Neutrophil (primary cell): ENCODE measurements around the gene MS4A7.

Experiments used
- H3K27ac ChIP-seq: fragments of 200-600 bp; sonication (generic); 2 replicates; pipeline ENCODE4 v1.5.1; 2016; ENCODE audit warnings: mild to moderate bottlenecking, moderate library complexity
- H3K27me3 ChIP-seq: fragments of 200-600 bp; sonication (generic); 2 replicates; pipeline ENCODE4 v1.6.0; 2016; ENCODE audit warnings: mild to moderate bottlenecking
- H3K36me3 ChIP-seq: fragments of 200-600 bp; sonication (generic); 2 replicates; pipeline ENCODE4 v1.5.1; 2017
- H3K4me1 ChIP-seq, 2 experiments: fragments of 200-600 bp in 1 of 2; sonication (generic) in 1 of 2; 1 replicate in 1 of 2; 2 replicates in 1 of 2; pipeline versions ENCODE4 v1.5.1 to v1.6.1; 2013 to 2016; ENCODE audit warnings: low read depth in 1 of 2, low read length in 1 of 2, mild to moderate bottlenecking in 1 of 2, moderate library complexity in 1 of 2; ENCODE audit not compliant: control insufficient read depth in 1 of 2, insufficient read depth in 1 of 2
- H3K4me3 ChIP-seq, 2 experiments: fragments of 200-600 bp in 1 of 2; sonication (generic) in 1 of 2; 1 replicate in 1 of 2; 2 replicates in 1 of 2; pipeline ENCODE4 v1.5.1; 2013 to 2016; ENCODE audit warnings: low read depth in 1 of 2, low read length in 1 of 2, mild to moderate bottlenecking in 1 of 2, moderate library complexity in 1 of 2
- H3K9me3 ChIP-seq: fragments of 200-600 bp; sonication (generic); 2 replicates; pipeline ENCODE4 v1.5.1; 2016
- TF ChIP-seq, protein P1 (sequence below): fragments of 200-600 bp; sonication (generic); IDR thresholded peaks from 2 replicates; pipeline ENCODE4 v1.5.1; 2016; ENCODE audit warnings: antibody characterized with exemption

MS4A7 gene

DNA sequence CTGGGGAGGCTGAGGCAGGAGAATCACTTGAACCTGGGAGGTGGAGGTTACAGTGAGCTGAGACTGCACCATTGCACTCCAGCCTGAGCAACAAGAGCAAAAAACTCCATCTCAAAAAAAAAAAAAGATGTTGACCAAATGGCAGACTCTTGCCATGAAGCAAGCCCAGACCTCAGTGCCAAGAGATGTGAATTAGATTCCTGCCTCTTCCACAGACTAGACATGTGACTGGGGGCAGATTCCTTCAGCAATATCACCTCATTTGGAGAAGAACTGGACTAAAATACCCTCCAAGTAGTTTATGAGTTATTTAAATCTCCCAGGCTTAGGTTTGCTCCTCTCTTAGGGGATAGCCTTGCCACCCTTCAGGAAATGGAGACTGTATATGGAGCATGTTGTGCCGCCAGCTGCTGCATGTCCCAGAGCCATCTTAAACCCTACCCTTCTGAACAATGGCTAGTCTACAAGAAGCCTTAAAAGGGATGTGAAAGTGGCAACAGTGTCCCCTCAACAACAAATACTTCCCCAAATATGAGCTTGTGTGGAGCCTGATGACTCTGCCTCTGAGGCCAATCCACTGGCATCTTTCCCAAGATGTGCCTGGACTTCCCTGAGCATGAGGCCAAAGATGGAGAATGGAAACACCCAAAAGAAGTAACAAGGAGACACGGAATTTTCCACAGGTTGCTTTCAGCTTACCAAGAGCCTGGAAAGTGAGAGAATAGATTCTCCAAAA is 763 bp upstream of the MS4A7 start:
- TF ChIP-seq, protein P1, sequence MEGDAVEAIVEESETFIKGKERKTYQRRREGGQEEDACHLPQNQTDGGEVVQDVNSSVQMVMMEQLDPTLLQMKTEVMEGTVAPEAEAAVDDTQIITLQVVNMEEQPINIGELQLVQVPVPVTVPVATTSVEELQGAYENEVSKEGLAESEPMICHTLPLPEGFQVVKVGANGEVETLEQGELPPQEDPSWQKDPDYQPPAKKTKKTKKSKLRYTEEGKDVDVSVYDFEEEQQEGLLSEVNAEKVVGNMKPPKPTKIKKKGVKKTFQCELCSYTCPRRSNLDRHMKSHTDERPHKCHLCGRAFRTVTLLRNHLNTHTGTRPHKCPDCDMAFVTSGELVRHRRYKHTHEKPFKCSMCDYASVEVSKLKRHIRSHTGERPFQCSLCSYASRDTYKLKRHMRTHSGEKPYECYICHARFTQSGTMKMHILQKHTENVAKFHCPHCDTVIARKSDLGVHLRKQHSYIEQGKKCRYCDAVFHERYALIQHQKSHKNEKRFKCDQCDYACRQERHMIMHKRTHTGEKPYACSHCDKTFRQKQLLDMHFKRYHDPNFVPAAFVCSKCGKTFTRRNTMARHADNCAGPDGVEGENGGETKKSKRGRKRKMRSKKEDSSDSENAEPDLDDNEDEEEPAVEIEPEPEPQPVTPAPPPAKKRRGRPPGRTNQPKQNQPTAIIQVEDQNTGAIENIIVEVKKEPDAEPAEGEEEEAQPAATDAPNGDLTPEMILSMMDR, result no peak
- H3K9me3 ChIP-seq, result no peaks in the 10 kb centered on the region
- no peak overlapping the region for H3K4me3 ChIP-seq
- H3K36me3 ChIP-seq, result no peaks in the 10 kb centered on the region
- H3K27ac ChIP-seq, result peak overlapping the region; percentile 71
- peaks cover 20 to 25% of the 10 kb centered on the region in 2 experiments for H3K4me1 ChIP-seq
- H3K27me3 ChIP-seq, result no peaks in the 10 kb centered on the region

- TF ChIP-seq, protein P1, result no peak
- no peaks in the 10 kb centered on the region for H3K36me3 ChIP-seq
- H3K4me1 ChIP-seq, result peaks cover 14 to 25% of the 10 kb centered on the region in 2 experiments
- no peak overlapping the region for H3K27ac ChIP-seq
- no peaks in the 10 kb centered on the region for H3K9me3 ChIP-seq
- H3K27me3 ChIP-seq, result no peaks in the 10 kb centered on the region
- no peak overlapping the region for H3K4me3 ChIP-seq
These were observed 11.1 kb downstream of the MS4A7 start for GRCh38 chr11:60389279-60389910.

- no peak overlapping the region for H3K27ac ChIP-seq
- H3K4me1 ChIP-seq, result peaks cover 14 to 22% of the 10 kb centered on the region in 2 experiments
- no peaks in the 10 kb centered on the region for H3K27me3 ChIP-seq
- H3K9me3 ChIP-seq, result no peaks in the 10 kb centered on the region
- H3K36me3 ChIP-seq, result no peaks in the 10 kb centered on the region
- H3K4me3 ChIP-seq, result no peak overlapping the region
- TF ChIP-seq, protein P1, result no peak
These were observed 12.1 kb downstream of the MS4A7 start for GRCh38 chr11:60390419-60390818.

DNA sequence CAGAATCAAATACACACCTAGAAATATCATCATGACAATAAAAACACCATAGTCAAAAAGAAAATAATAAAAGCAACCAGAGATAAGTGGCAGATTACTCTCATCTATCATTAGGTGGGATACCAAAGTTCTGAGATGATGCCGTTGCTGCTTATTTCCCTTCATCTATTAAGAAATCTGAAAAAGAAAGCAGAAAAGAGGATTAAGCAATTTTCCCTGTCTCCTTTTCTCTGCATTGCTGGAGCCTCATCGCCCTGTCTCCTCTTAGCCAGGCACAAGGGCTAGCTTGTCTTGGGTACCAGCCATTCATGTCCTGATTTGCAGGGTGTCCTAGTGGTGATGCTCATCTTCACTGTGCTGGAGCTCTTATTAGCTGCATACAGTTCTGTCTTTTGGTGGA is 14.0 kb downstream of the MS4A7 start:
- H3K9me3 ChIP-seq, result no peaks in the 10 kb centered on the region
- peaks cover 21 to 28% of the 10 kb centered on the region in 2 experiments for H3K4me1 ChIP-seq
- TF ChIP-seq, protein P1, result no peak
- no peak overlapping the region for H3K4me3 ChIP-seq
- no peak overlapping the region for H3K27ac ChIP-seq
- H3K36me3 ChIP-seq, result no peaks in the 10 kb centered on the region
- no peaks in the 10 kb centered on the region for H3K27me3 ChIP-seq

DNA sequence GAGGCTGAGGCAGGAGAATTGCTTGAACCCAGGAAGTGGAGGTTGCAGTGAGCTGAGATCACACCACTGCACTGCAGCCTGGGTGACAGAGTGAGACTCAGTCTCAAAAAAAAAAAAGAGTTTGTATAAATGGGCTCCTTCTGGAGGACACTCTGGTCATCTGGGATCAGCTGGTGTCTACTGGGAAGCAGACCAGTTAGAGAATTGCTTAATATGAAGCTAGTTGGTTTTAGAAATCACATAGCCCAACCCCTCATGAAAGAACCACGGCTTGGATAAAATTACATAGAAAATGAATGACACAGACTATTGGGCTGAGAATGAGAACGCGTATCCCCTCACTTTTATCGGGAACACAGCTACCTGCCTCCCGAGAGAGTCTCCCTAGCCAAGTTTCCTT is 14.7 kb downstream of the MS4A7 start:
- H3K27me3 ChIP-seq, result no peaks in the 10 kb centered on the region
- no peak overlapping the region for H3K27ac ChIP-seq
- no peaks in the 10 kb centered on the region for H3K36me3 ChIP-seq
- peaks cover 21 to 31% of the 10 kb centered on the region in 2 experiments for H3K4me1 ChIP-seq
- H3K4me3 ChIP-seq, result no peak overlapping the region
- TF ChIP-seq, protein P1, result no peak
- no peaks in the 10 kb centered on the region for H3K9me3 ChIP-seq
